ENCODE results near the gene SESN3.

GRCh38 chr11:95228081-95228749, 2.8 kb downstream of the SESN3 start:
- TF ChIP-seq POLR2AphosphoS5 (IDR thresholded peaks at IDR 0.05; ENCODE audit: low read depth, low read length) (no peak), POLR2A (IDR thresholded peaks at IDR 0.05; ENCODE audit: low read depth, low read length) (no peak), TAF1 (IDR thresholded peaks at IDR 0.05; ENCODE audit: borderline replicate concordance, low read depth, low read length) (no peak)

All from GM12892 (cell line).